ENCODE measurements around the gene SLC6A4.

Gene SLC6A4

GRCh38 chr17:30165147-30165546, 70.3 kb downstream of the SLC6A4 start:
- DNase-seq (ENCODE audit: extremely low read depth, low read depth): no peak
- no peak for TF ChIP-seq CTCF (IDR thresholded peaks at IDR 0.05; ENCODE audit: low read depth, low read length)

GRCh38 chr17:30164531-30164930, 71.0 kb downstream of the SLC6A4 start:
- DNase-seq (ENCODE audit: extremely low read depth, low read depth): no peak
- TF ChIP-seq CTCF (IDR thresholded peaks at IDR 0.05; ENCODE audit: low read depth, low read length): no peak

- DNase-seq (ENCODE audit: extremely low read depth, low read depth): no peak
- TF ChIP-seq CTCF (IDR thresholded peaks at IDR 0.05; ENCODE audit: low read depth, low read length): no peak
Measured at GRCh38 chr17:30161601-30162000, 73.9 kb downstream of the SLC6A4 start.

- DNase-seq (ENCODE audit: extremely low read depth, low read depth): no peak
- TF ChIP-seq CTCF (IDR thresholded peaks at IDR 0.05; ENCODE audit: low read depth, low read length): no peak
Measured at GRCh38 chr17:30160419-30161172, 74.9 kb downstream of the SLC6A4 start.

GRCh38 chr17:30158896-30159625, 76.4 kb downstream of the SLC6A4 start:
- no peak for TF ChIP-seq CTCF (IDR thresholded peaks at IDR 0.05; ENCODE audit: low read depth, low read length)
- DNase-seq (ENCODE audit: extremely low read depth, low read depth): no peak

GRCh38 chr17:30155389-30155788, 80.1 kb downstream of the SLC6A4 start:
- no peak for TF ChIP-seq CTCF (IDR thresholded peaks at IDR 0.05; ENCODE audit: low read depth, low read length)
- DNase-seq (ENCODE audit: extremely low read depth, low read depth): no peak

- no peak for DNase-seq (ENCODE audit: extremely low read depth, low read depth)
- no peak for TF ChIP-seq CTCF (IDR thresholded peaks at IDR 0.05; ENCODE audit: low read depth, low read length)
Measured at GRCh38 chr17:30153463-30153862, 82.0 kb downstream of the SLC6A4 start.

Measured in AG09319 (cell line).